GM08714 (cell line): ENCODE results near the gene ATPAF2.

Experiments used
- H3K4me3 ChIP-seq: fragments of 200-500 bp; sonication (Bioruptor generic); 2 replicates; pipeline ENCODE4 v1.5.1; 2014; ENCODE audit warnings: mild to moderate bottlenecking, low read length, inconsistent platforms
- ZNF274 ChIP-seq: IDR thresholded peaks from 2 replicates; pipeline ENCODE4 v1.6.1; 2012; ENCODE audit warnings: mild to moderate bottlenecking, low read depth, low read length

Gene ATPAF2

DNA sequence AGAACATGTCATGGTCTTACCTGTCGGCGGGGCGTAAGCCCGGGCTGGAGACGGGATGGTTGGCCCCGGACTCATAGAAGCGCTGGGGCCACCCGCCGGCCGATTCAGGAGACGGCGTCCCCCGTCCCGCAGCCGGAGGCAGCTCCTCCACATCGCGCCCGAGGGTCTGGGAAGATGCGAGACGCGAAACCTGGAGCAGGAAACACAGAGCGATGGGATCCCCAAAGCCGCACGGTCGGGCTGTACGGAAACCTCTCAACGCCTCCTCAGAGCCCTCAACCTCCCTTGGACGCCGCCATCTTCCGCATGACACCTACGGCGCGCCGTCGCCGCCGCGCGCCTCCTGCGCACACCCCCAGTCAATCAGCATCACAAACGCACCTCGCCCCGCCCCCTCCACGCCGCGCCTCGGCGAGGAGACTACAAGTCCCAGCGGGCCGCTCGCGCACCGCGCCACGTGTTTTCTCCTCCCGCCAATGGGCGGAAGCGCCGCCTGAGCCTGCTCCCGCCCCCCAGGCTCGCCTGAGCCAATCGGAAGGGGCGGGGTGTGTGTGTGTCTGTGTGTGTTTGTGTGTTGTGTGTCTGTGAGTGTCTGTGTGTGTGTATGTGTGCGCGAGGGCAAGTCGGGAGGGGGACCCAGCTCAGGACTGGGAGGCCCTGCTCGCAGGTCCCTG lies at the start of gene ATPAF2, which contains the start of gene GID4:
ATPAF2 (minus strand) TSS at position 308 of the 674 bp plus-strand sequence; CDS start at position 153, 155 bp downstream.
GID4 (plus strand) TSS at position 548 of the 674 bp plus-strand sequence; CDS start at position 605, 57 bp downstream.
- peak within 1 kb of the TSS; percentile 85 for H3K4me3 ChIP-seq
- TF ChIP-seq ZNF274: no peak

GRCh38 chr17:18087610-18088491 lies 48.9 kb upstream of the ATPAF2 start, which contains the start of gene DRG2:
DRG2 (plus strand) TSS chr17:18087948; CDS start chr17:18088024, 76 bp downstream.
- H3K4me3 ChIP-seq: peak within 1 kb of the TSS; percentile 82
- no peak for TF ChIP-seq ZNF274

GRCh38 chr17:18084256-18084655 lies 45.3 kb upstream of the ATPAF2 start:
- no peak for TF ChIP-seq ZNF274
- no peak overlapping the region for H3K4me3 ChIP-seq

DNA sequence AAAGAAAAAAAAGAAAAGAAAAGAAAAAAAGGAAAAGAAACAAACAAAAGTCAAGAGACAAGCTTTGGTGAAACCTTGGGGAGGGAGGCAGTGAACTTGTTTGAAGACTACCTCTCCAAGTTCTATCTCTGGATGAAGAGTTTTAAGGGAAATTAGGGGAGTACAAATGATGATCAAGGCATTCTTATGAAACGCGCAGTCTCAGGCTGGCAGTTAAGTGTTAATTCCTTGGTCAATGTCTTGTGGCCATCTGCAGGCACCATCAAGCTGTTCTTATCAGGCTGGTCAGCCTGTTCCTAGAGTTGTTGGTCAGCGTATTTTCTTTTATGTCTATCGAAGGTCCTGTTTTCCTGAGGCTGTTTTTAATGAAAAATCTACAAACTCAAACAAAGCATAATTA lies 40.6 kb upstream of the ATPAF2 start:
- H3K4me3 ChIP-seq: no peak overlapping the region
- TF ChIP-seq ZNF274: no peak

- H3K4me3 ChIP-seq: no peak overlapping the region
- no peak for TF ChIP-seq ZNF274
Measured at GRCh38 chr17:18076936-18077335, 38.0 kb upstream of the ATPAF2 start.

DNA sequence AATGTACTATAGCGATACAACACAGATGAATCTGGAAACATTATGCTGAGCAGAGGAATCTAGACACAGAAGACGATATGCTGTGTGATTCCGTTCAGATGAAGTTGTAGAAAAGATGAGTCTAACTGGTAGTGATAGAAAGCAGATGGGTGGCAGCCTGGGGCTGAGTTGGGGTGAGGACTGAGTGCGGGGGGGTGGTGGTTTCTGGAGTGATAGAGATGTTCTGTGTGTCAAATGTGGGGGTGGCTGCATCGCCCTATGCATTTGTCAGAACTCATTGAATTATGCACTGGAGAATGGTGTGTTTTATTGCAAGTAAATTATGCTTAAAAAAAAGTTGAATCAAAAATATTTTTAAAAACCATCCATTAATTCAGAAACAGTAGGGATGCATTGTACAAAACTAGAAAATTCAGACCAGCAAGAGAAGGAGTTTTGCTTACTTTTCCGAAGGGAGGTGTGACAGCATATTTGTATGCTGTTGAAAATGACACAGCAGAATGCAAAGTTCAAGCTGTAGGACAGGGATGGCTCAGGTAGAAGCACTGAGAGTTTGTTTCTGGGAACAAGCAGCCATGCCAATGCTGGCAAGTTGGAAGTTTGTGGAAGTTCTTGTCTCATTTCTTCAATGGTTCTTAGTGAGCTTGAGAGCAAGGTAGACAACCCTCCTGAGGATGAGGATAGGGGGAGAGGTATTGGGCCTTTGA lies 35.8 kb upstream of the ATPAF2 start:
- no peak for TF ChIP-seq ZNF274
- H3K4me3 ChIP-seq: no peak overlapping the region

GRCh38 chr17:18071751-18072150 lies 32.8 kb upstream of the ATPAF2 start:
- no peak for TF ChIP-seq ZNF274
- H3K4me3 ChIP-seq: no peak overlapping the region

GRCh38 chr17:18070861-18071340 lies 31.9 kb upstream of the ATPAF2 start:
- H3K4me3 ChIP-seq: no peak overlapping the region
- TF ChIP-seq ZNF274: no peak

DNA sequence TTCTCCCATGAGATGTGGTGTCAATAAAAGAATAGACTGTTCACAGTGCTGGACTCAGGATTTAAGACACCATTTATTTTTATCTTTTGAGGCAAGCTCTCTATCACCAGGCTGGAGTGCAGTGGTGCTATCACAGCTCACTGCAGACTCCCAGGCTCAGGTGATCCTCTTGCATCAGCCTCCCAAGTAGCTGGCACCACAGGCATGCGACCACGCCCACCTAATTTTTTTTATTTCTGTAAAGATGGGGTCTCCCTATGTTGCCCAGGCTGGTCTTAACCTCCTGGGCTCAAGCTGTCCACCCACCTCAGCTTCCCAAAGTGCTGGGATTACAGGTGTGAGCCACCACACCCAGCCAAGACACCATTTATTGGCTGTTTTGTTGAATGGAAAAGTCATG lies 30.1 kb upstream of the ATPAF2 start:
- no peak for TF ChIP-seq ZNF274
- no peak overlapping the region for H3K4me3 ChIP-seq

- H3K4me3 ChIP-seq: no peak overlapping the region
- TF ChIP-seq ZNF274: no peak
Measured at GRCh38 chr17:18066866-18067265, 27.9 kb upstream of the ATPAF2 start.

DNA sequence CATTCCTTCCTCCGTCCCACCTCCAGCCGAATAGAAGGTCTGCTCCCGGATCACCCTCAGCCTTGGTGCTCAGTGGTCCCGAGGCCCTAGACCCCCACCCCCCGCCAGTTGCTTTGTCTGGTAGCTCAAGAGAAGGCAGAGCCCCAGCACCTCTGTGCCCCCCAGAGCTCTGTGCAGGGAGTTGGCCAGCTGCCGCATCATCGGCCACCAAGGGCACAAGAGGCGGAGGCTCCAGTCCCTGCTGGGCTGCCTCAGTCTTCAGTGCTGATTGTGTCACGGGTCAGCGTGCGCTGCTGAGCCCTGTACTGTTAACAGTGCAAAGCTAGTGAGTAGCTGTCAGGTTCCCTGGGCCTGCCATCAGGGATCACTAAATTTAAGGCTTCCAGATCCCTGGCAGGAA lies 26.6 kb upstream of the ATPAF2 start:
- no peak overlapping the region for H3K4me3 ChIP-seq
- no peak for TF ChIP-seq ZNF274

GRCh38 chr17:18064053-18064452 lies 25.1 kb upstream of the ATPAF2 start:
- H3K4me3 ChIP-seq: no peak overlapping the region
- TF ChIP-seq ZNF274: no peak

- no peak for TF ChIP-seq ZNF274
- no peak overlapping the region for H3K4me3 ChIP-seq
Measured at GRCh38 chr17:18059283-18059682, 20.3 kb upstream of the ATPAF2 start.

DNA sequence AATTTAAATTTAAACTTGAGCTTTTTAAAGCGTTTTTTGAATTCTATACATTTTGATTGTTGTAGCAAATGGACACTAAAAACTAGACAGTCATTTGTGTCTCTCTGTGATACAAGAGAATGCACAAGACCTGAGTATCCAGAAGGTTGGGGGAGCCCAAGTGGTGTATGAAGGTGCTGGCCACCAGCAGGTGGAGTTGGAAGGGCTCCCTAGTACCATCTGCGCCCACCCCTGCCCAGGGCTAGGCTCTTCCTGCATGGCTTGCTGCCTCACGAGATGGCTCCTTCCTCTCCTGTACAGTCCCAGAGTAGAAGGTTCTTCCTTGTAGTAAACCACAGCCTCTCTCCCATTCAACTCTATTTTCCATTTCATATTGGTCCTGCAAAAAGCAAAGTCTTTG lies 17.2 kb upstream of the ATPAF2 start:
- no peak for TF ChIP-seq ZNF274
- no peak overlapping the region for H3K4me3 ChIP-seq
